GM18907 (cell line): ENCODE results near the gene HBG2.
"Not testable (repeated sequence)": the region's sequence is repeated elsewhere in the genome, so short reads cannot be mapped to it uniquely, and the experiment has no call there.

Experiments used
- ATAC-seq: cut with Tn5 transposase; IDR thresholded peaks from one replicate; pipeline ENCODE4 v1.9.1; 2021; ENCODE audit warnings: mild to moderate bottlenecking, moderate library complexity; ENCODE audit not compliant: unreplicated experiment

Gene HBG2

GRCh38 chr11:5254646-5255413 is at the start of gene HBG2:
HBG2 (minus strand) TSS chr11:5254781; CDS start chr11:5254728, 53 bp downstream.
- ATAC-seq, result not testable (repeated sequence)

GRCh38 chr11:5304046-5304445 is 49.5 kb upstream of the HBG2 start:
- no peak for ATAC-seq

- no peak for ATAC-seq
These were observed 49.0 kb upstream of the HBG2 start for GRCh38 chr11:5303626-5304025.

GRCh38 chr11:5301846-5302245 is 47.3 kb upstream of the HBG2 start, which contains the start of gene OR51B4:
OR51B4 (minus strand) TSS chr11:5301946; CDS start chr11:5301946, 0 bp downstream.
- ATAC-seq, result no peak

- ATAC-seq, result no peak
These were observed 45.7 kb upstream of the HBG2 start for GRCh38 chr11:5300251-5300650.

GRCh38 chr11:5298451-5298850 is 43.9 kb upstream of the HBG2 start:
- no peak for ATAC-seq

GRCh38 chr11:5297721-5298323 is 43.2 kb upstream of the HBG2 start:
- ATAC-seq, result no peak

- not testable (repeated sequence) for ATAC-seq
These were observed 39.9 kb upstream of the HBG2 start for GRCh38 chr11:5294342-5294995.

- ATAC-seq, result no peak
These were observed 38.4 kb upstream of the HBG2 start for GRCh38 chr11:5293028-5293427.

GRCh38 chr11:5291207-5291838 is 36.7 kb upstream of the HBG2 start:
- peak; percentile 92 for ATAC-seq

- ATAC-seq, result no peak
These were observed 35.5 kb upstream of the HBG2 start for GRCh38 chr11:5290106-5290505.

- ATAC-seq, result no peak
These were observed 35.1 kb upstream of the HBG2 start for GRCh38 chr11:5289696-5290095.

GRCh38 chr11:5288906-5289550 is 34.4 kb upstream of the HBG2 start:
- no peak for ATAC-seq

- no peak for ATAC-seq
These were observed 33.7 kb upstream of the HBG2 start for GRCh38 chr11:5288108-5288905.

GRCh38 chr11:5286901-5287300 is 32.3 kb upstream of the HBG2 start:
- ATAC-seq, result no peak

- no peak for ATAC-seq
These were observed 31.8 kb upstream of the HBG2 start for GRCh38 chr11:5286351-5286750.

GRCh38 chr11:5285703-5286340 is 31.2 kb upstream of the HBG2 start:
- ATAC-seq, result no peak

- no peak for ATAC-seq
These were observed 30.1 kb upstream of the HBG2 start for GRCh38 chr11:5284637-5285036.

- no peak for ATAC-seq
These were observed 29.3 kb upstream of the HBG2 start for GRCh38 chr11:5283882-5284281.

- no peak for ATAC-seq
These were observed 28.5 kb upstream of the HBG2 start for GRCh38 chr11:5283086-5283485.
